H1 (cell line): ENCODE data around the gene SCAF11. TPM values are rescaled to one million over a fixed set of nuclear protein-coding genes. Genes with fewer than 3 reads are reported as not detected.

Source experiments
- CTCF ChIA-PET: fragments of 300-600 bp; sonication (Branson Sonifier 250); formaldehyde crosslinking; loops from one replicate; lab custom pipeline; 2021; ENCODE audit not compliant: partially characterized antibody; lab: Charles Lee
- POLR2A ChIA-PET: fragments of 300-600 bp; sonication (Branson Sonifier 250); formaldehyde crosslinking; loops from one replicate; lab custom pipeline; 2021; ENCODE audit warnings: inconsistent platforms; ENCODE audit not compliant: partially characterized antibody; lab: Charles Lee
- DNase-seq, 2 experiments: peaks; one replicate each; pipeline versions ENCODE4 v3.0.0 to v3.0.0-alpha.2; 2010 to 2022; ENCODE audit warnings: low spot score in 2 of 2, low read depth in 1 of 2, mixed read lengths in 1 of 2
- FAIRE-seq: peaks from 2 replicates; lab custom pipeline; 2011; peaks lifted over from hg19 to GRCh38; lab: Jason Lieb, UNC
- H2AFZ ChIP-seq: 2 replicates; pipeline ENCODE4 v1.8.1; 2012; ENCODE audit warnings: low read length, inconsistent platforms
- H2AK5ac ChIP-seq: 2 replicates; pipeline ENCODE4 v1.6.1; 2013; ENCODE audit warnings: low read depth, low read length
- H2BK120ac ChIP-seq: replicated peaks from 2 replicates; pipeline ENCODE3; 2013; ENCODE audit warnings: low read depth, low read length, inconsistent platforms
- H2BK12ac ChIP-seq: 2 replicates; pipeline ENCODE4 v1.6.1; 2013; ENCODE audit warnings: low read depth, low read length
- H2BK15ac ChIP-seq: 2 replicates; pipeline ENCODE4 v1.6.1; 2013; ENCODE audit warnings: low read length
- H2BK20ac ChIP-seq: 2 replicates; pipeline ENCODE4 v1.6.1; 2013; ENCODE audit warnings: low read length
- H2BK5ac ChIP-seq: 2 replicates; pipeline ENCODE4 v1.6.1; 2013; ENCODE audit warnings: low read depth, low read length
- H3K14ac ChIP-seq: 2 replicates; pipeline ENCODE4 v1.6.1; 2013; ENCODE audit warnings: inconsistent platforms; ENCODE audit not compliant: insufficient read length
- H3K18ac ChIP-seq: 2 replicates; pipeline ENCODE4 v1.6.1; 2013; ENCODE audit warnings: low read length; ENCODE audit errors: extremely low read depth
- H3K23ac ChIP-seq: 2 replicates; pipeline ENCODE4 v1.6.1; 2013; ENCODE audit warnings: inconsistent platforms; ENCODE audit not compliant: insufficient read length
- H3K23me2 ChIP-seq: 2 replicates; pipeline ENCODE4 v1.6.1; 2013; ENCODE audit warnings: low read depth, low read length
- H3K27ac ChIP-seq: 2 replicates; pipeline ENCODE4 v1.6.1; 2011; ENCODE audit warnings: low read depth, low read length, inconsistent platforms
- H3K27me3 ChIP-seq, 4 experiments: replicated peaks in 1 of 4; 1 replicate in 1 of 4; 2 replicates in 3 of 4; pipeline versions ENCODE4 v1.6.1 to v1.8.1; 2011 to 2013; ENCODE audit warnings: low read length in 3 of 4, mild to moderate bottlenecking in 3 of 4, inconsistent platforms in 2 of 4, mixed read lengths in 2 of 4, moderate library complexity in 1 of 4; ENCODE audit not compliant: control insufficient read depth in 3 of 4, insufficient read depth in 3 of 4; ENCODE audit errors: extremely low read depth in 1 of 4
- H3K36me3 ChIP-seq, 4 experiments: 2 replicates each; pipeline versions ENCODE4 v1.6.1 to v1.8.1; 2011 to 2013; ENCODE audit warnings: mild to moderate bottlenecking in 4 of 4, low read length in 3 of 4, moderate library complexity in 2 of 4, control low read depth in 1 of 4, inconsistent platforms in 1 of 4; ENCODE audit not compliant: insufficient read depth in 4 of 4, control insufficient read depth in 2 of 4
- H3K4ac ChIP-seq: replicated peaks from 2 replicates; pipeline ENCODE3; 2013; ENCODE audit warnings: low read length, low read depth, mixed read lengths, inconsistent platforms; ENCODE audit not compliant: insufficient read length
- H3K4me1 ChIP-seq, 4 experiments: replicated peaks in 1 of 4; 1 replicate in 1 of 4; 2 replicates in 3 of 4; pipeline versions ENCODE4 v1.6.1 to v1.8.1; 2011 to 2013; ENCODE audit warnings: low read length in 3 of 4, inconsistent platforms in 2 of 4, mixed read lengths in 1 of 4; ENCODE audit not compliant: insufficient read depth in 4 of 4, control insufficient read depth in 3 of 4
- H3K4me2 ChIP-seq, 2 experiments: 2 replicates each; pipeline versions ENCODE4 v1.6.1 to v1.8.1; 2011 to 2013; ENCODE audit warnings: low read depth in 2 of 2, low read length in 2 of 2, control low read depth in 1 of 2, inconsistent platforms in 1 of 2, mild to moderate bottlenecking in 1 of 2; ENCODE audit not compliant: insufficient read depth in 1 of 2
- H3K4me3 ChIP-seq, 4 experiments: fragments of 200-600, 300-600 bp in 1 of 4; sonication (generic), shearing (Covaris generic), sonication (Bioruptor Twin) in 1 of 4; 2 replicates each; pipeline versions ENCODE4 v1.5.1 to v1.8.1; 2011 to 2016; ENCODE audit warnings: low read length in 4 of 4, low read depth in 3 of 4, control low read depth in 2 of 4, inconsistent platforms in 2 of 4, mild to moderate bottlenecking in 2 of 4, mixed read lengths in 1 of 4, moderate library complexity in 1 of 4; ENCODE audit not compliant: insufficient read depth in 2 of 4; ENCODE audit errors: extremely low read depth in 1 of 4
- H3K56ac ChIP-seq: replicated peaks from 2 replicates; pipeline ENCODE3; 2013; ENCODE audit warnings: low read depth, mild to moderate bottlenecking, mixed read lengths, low read length, inconsistent platforms; ENCODE audit not compliant: insufficient read length
- H3K79me1 ChIP-seq: 2 replicates; pipeline ENCODE4 v1.6.1; 2013; ENCODE audit warnings: low read depth, low read length, control low read depth
- H3K79me2 ChIP-seq, 2 experiments: 2 replicates each; pipeline versions ENCODE4 v1.6.1 to v1.8.1; 2012 to 2013; ENCODE audit warnings: low read length in 2 of 2, mild to moderate bottlenecking in 2 of 2, inconsistent platforms in 1 of 2; ENCODE audit not compliant: insufficient read depth in 2 of 2, control insufficient read depth in 1 of 2
- H3K9ac ChIP-seq, 4 experiments: replicated peaks in 1 of 4; 1 replicate in 1 of 4; 2 replicates in 3 of 4; pipeline versions ENCODE4 v1.6.1 to v1.8.1; 2011 to 2013; ENCODE audit warnings: low read depth in 3 of 4, low read length in 3 of 4, control low read depth in 2 of 4, mild to moderate bottlenecking in 2 of 4, moderate library complexity in 2 of 4, inconsistent platforms in 1 of 4; ENCODE audit errors: extremely low read depth in 1 of 4
- H3K9me3 ChIP-seq, 2 experiments: 2 replicates each; pipeline versions ENCODE4 v1.6.1 to v1.8.1; 2012 to 2013; ENCODE audit warnings: mild to moderate bottlenecking in 2 of 2, moderate library complexity in 2 of 2, control low read depth in 1 of 2, inconsistent platforms in 1 of 2, low read depth in 1 of 2, low read length in 1 of 2, mixed read lengths in 1 of 2; ENCODE audit not compliant: insufficient read depth in 2 of 2
- H4K20me1 ChIP-seq, 2 experiments: replicated peaks in 1 of 2; 2 replicates each; pipeline versions ENCODE3 to v1.8.1; 2011 to 2013; ENCODE audit warnings: inconsistent platforms in 2 of 2, low read length in 2 of 2, mild to moderate bottlenecking in 1 of 2; ENCODE audit not compliant: insufficient read depth in 2 of 2, control insufficient read depth in 1 of 2
- H4K5ac ChIP-seq: 2 replicates; pipeline ENCODE4 v1.6.1; 2013; ENCODE audit warnings: low read length, low read depth, mixed read lengths, inconsistent platforms; ENCODE audit not compliant: insufficient read length
- H4K8ac ChIP-seq: 2 replicates; pipeline ENCODE4 v1.8.0; 2013; ENCODE audit warnings: mild to moderate bottlenecking, moderate library complexity, low read length, inconsistent platforms; ENCODE audit not compliant: insufficient read depth; ENCODE audit errors: extremely low read depth
- H4K91ac ChIP-seq: replicated peaks from 2 replicates; pipeline ENCODE3; 2013; ENCODE audit warnings: low read length, mixed read lengths, inconsistent platforms; ENCODE audit not compliant: insufficient read length
- BACH1 ChIP-seq: IDR thresholded peaks from 2 replicates; pipeline ENCODE4 v1.6.1; 2012; ENCODE audit warnings: low read length, improper control_type of control experiment
- CEBPB ChIP-seq: IDR thresholded peaks from 2 replicates; pipeline ENCODE4 v1.6.1; 2012; ENCODE audit warnings: low read depth, low read length
- CTCF ChIP-seq, 3 experiments: IDR thresholded peaks; 1 replicate in 2 of 3; 2 replicates in 1 of 3; pipeline versions ENCODE4 v1.5.1 to v1.6.1; 2011; ENCODE audit warnings: low read length in 3 of 3, mild to moderate bottlenecking in 3 of 3, inconsistent platforms in 2 of 3, low read depth in 1 of 3, moderate library complexity in 1 of 3; ENCODE audit not compliant: insufficient read depth in 1 of 3; ENCODE audit errors: control extremely low read depth in 1 of 3
- PHF8 ChIP-seq: fragments of 200-600 bp; sonication (generic); conservative IDR thresholded peaks from 2 replicates; pipeline ENCODE4 v1.7.1; 2012; ENCODE audit warnings: low read depth, mild to moderate bottlenecking, inconsistent platforms, low read length, moderate library complexity
- SIN3A ChIP-seq, 2 experiments: IDR thresholded peaks in 1 of 2; conservative IDR thresholded peaks in 1 of 2; 2 replicates each; pipeline ENCODE4 v1.6.1; 2011 to 2012; ENCODE audit warnings: low read length in 2 of 2, improper control_type of control experiment in 1 of 2, low read depth in 1 of 2, mild to moderate bottlenecking in 1 of 2
- SIX5 ChIP-seq: IDR thresholded peaks from 2 replicates; pipeline ENCODE4 v1.6.1; 2011; ENCODE audit warnings: mild to moderate bottlenecking, low read depth, low read length
- SP2 ChIP-seq: IDR thresholded peaks from 2 replicates; pipeline ENCODE4 v1.6.1; 2012; ENCODE audit warnings: mild to moderate bottlenecking, low read length, inconsistent platforms
- TBP ChIP-seq: IDR thresholded peaks from 2 replicates; pipeline ENCODE4 v1.6.1; 2011; ENCODE audit warnings: low read depth, low read length, improper control_type of control experiment
- TEAD4 ChIP-seq: IDR thresholded peaks from 2 replicates; pipeline ENCODE4 v1.6.1; 2012; ENCODE audit warnings: low read depth, low read length, inconsistent platforms, mixed read lengths
- WGBS, 2 experiments: shearing (Covaris generic) in 1 of 2; methylation state at CpG; one replicate each; pipeline versions ENCODE4 v1.1.6 to v1.1.7; 2013 to 2015; ENCODE audit warnings: low lambda C conversion rate in 2 of 2, mixed read lengths in 2 of 2, inconsistent platforms in 1 of 2, low coverage in 1 of 2, missing lambda C conversion rate in 1 of 2; ENCODE audit not compliant: insufficient replicate concordance in 2 of 2, insufficient coverage in 1 of 2, insufficient read length in 1 of 2; ENCODE audit errors: extremely low coverage in 1 of 2, missing lambda C conversion rate in 1 of 2; 5-methylcytosine and 5-hydroxymethylcytosine counted together
- polyA plus RNA-seq, 7 experiments: library from polyadenylated mRNA; depleted of rRNA in 3 of 7; stranded (reverse) in 5 of 7; unstranded in 2 of 7; fragments of >200 nt in 5 of 7; fragments of 200-250 nt in 2 of 7; gene quantifications; 1 replicate in 5 of 7; 2 replicates in 1 of 7; 4 replicates in 1 of 7; pipeline versions ENCODE4 v1.2.1 to v1.2.3, GENCODE V29; 2011 to 2013; ENCODE audit warnings: missing spikeins in 2 of 7, mixed read lengths in 2 of 7
- total RNA-seq: library from RNA; stranded (reverse); fragmentation: NEBNext Ultra II Directional; extraction: Animal tissue kit (Norgen Biotek cat#: 25700); gene quantifications from 2 replicates; pipeline ENCODE4 v1.2.1, GENCODE V29; 2021

Gene SCAF11
- total and polyA plus RNA-seq, 2 of the 8 experiments (the other 6 are each of a cell fraction or from before 2014, with no cell fraction given), result 15.1 to 77.8 TPM

GRCh38 chr12:45989721-45990467, 480 bp downstream of the SCAF11 start:
- H3K4me1 ChIP-seq, result peaks cover 0 to 5% (median 2%) of the 10 kb centered on the region in 4 experiments; a peak in 4 of 7 replicates
- H2BK120ac ChIP-seq, result no peak overlapping the region
- H3K79me2 ChIP-seq, result peaks cover 0 to 48% of the 10 kb centered on the region in 2 experiments; a peak in 3 of 4 replicates
- H3K23me2 ChIP-seq, result peaks cover 6% of the 10 kb centered on the region
- H2AK5ac ChIP-seq, result no peak overlapping the region
- no peaks in the 10 kb centered on the region; a peak in 1 of 4 replicates for H3K9me3 ChIP-seq
- WGBS, 2 experiments, result 1% methylated on average over 52 of the region's 71 CpGs; no CpG with 5 or more reads in 1 of the 2 experiments
- peak overlapping the region; percentile 92; the same call in 1 of the 2 replicates for H4K8ac ChIP-seq
- H3K4me3 ChIP-seq, result peak overlapping the region; percentile 47 to 99 (median 92)
- peak overlapping the region; percentile 65; the same call in 1 of the 2 replicates for H2AFZ ChIP-seq
- H3K14ac ChIP-seq, result no peak overlapping the region
- H2BK20ac ChIP-seq, result no peak overlapping the region
- peak overlapping the region; percentile 88 for H3K27ac ChIP-seq
- DNase-seq (peak in 1 of 2 experiments; percentile 62), FAIRE-seq (no peak)
- no peaks in the 10 kb centered on the region for H4K20me1 ChIP-seq
- H3K18ac ChIP-seq, result peak overlapping the region; percentile 87
- peak overlapping the region; percentile 66 to 73 for H3K4me2 ChIP-seq
- ChIA-PET CTCF (interaction anchor here (1.1 kb wide), 1 partner anchor 82 kb away, joined by 3 read pairs; no protein-coding TSS in a partner anchor), POLR2A (interaction anchor here (0.6 to 2.1 kb wide), 13 partner anchors 8 to 446 kb away, joined by 3 to 7 read pairs (median 3); partner anchors contain the start of genes ARID2 and SLC38A1)
- no peak overlapping the region; the same call in 1 of the 2 replicates for H2BK12ac ChIP-seq
- no peaks in the 10 kb centered on the region for H3K79me1 ChIP-seq
- H3K9ac ChIP-seq, result peak overlapping the region; percentile 18 to 93 (median 89)
- peak overlapping the region; percentile 73 for H4K5ac ChIP-seq
- H4K91ac ChIP-seq, result peak overlapping the region; percentile 61
- H2BK15ac ChIP-seq, result no peak overlapping the region
- no peak overlapping the region for H3K4ac ChIP-seq
- H2BK5ac ChIP-seq, result peak overlapping the region; percentile 91
- H3K23ac ChIP-seq, result no peak overlapping the region
- H3K27me3 ChIP-seq, result peaks cover 0 to 4% (median 0%) of the 10 kb centered on the region in 4 experiments; a peak in 1 of 7 replicates
- peak overlapping the region; percentile 83 for H3K56ac ChIP-seq
- no peaks in the 10 kb centered on the region; a peak in 1 of 8 replicates for H3K36me3 ChIP-seq
- no peak for TF ChIP-seq BACH1
- TF ChIP-seq SIN3A (conservative IDR thresholded peaks at IDR 0.05 in 1 of 2, IDR thresholded peaks at IDR 0.05 in 1 of 2; ENCODE audit: low read depth in 1 of 2, low read length in 2 of 2), result peak in 1 of 2 experiments; percentile 20; a peak in 1 of 4 replicates
- no peak for TF ChIP-seq TBP
- no peak for TF ChIP-seq SP2
- no peak for TF ChIP-seq CEBPB
- peak; percentile 89 for TF ChIP-seq PHF8
- TF ChIP-seq CTCF (IDR thresholded peaks at IDR 0.05; ENCODE audit: control extremely low read depth in 1 of 3, insufficient read depth in 1 of 3, low read depth in 1 of 3, low read length in 3 of 3), result no peak
- TF ChIP-seq SIX5, result no peak
- TF ChIP-seq TEAD4, result no peak
